ENCODE results near the gene FBLN1. TPM values are rescaled to one million over a fixed set of nuclear protein-coding genes. Genes with fewer than 3 reads are reported as not detected.

FBLN1 gene
- total and polyA plus RNA-seq, 4 experiments from 2014 or later, result not detected

- Histone ChIP-seq H3K36me3 (ENCODE audit: insufficient read depth, low read length) (no peaks in the 10 kb centered on the region), H3K4me3 (ENCODE audit: low read length in 2 of 2) (no peak overlapping the region), H3K27ac (ENCODE audit: low read depth, low read length) (no peak overlapping the region), H3K9me3 (ENCODE audit: control insufficient read depth in 1 of 2, low read length in 2 of 2) (no peaks in the 10 kb centered on the region), H3K27me3 (ENCODE audit: insufficient read depth, low read length) (no peaks in the 10 kb centered on the region), H3K4me1 (ENCODE audit: insufficient read depth, low read length) (no peaks in the 10 kb centered on the region)
- no peaks in the 10 kb centered on the region for H3K4me1 Mint-ChIP-seq
- no peaks in the 10 kb centered on the region for H3K36me3 Mint-ChIP-seq
- POLR2A ChIA-PET (ENCODE audit: partially characterized antibody), result no interaction called here
- no peaks in the 10 kb centered on the region for H3K9me3 Mint-ChIP-seq
- peaks cover 3 to 14% of the 10 kb centered on the region in 2 donors for H3K27me3 Mint-ChIP-seq
- H3K4me3 Mint-ChIP-seq, result no peak overlapping the region
- H3K27ac Mint-ChIP-seq, result no peak overlapping the region
- no peak for DNase-seq
- CTCF ChIA-PET (ENCODE audit: partially characterized antibody), result no interaction called here
- intact Hi-C loops (cut with micrococcal nuclease), result no loop called here
Observed at GRCh38 chr22:45544588-45545170, 42.0 kb downstream of the FBLN1 start.

- CTCF ChIA-PET (ENCODE audit: partially characterized antibody), result no interaction called here
- Mint-ChIP-seq H3K27ac (no peak overlapping the region), H3K9me3 (no peaks in the 10 kb centered on the region), H3K4me1 (no peaks in the 10 kb centered on the region), H3K36me3 (no peaks in the 10 kb centered on the region), H3K4me3 (no peak overlapping the region), H3K27me3 (peaks cover under 1 to 9% of the 10 kb centered on the region in 2 donors)
- Histone ChIP-seq H3K27ac (ENCODE audit: low read depth, low read length) (no peak overlapping the region), H3K9me3 (ENCODE audit: control insufficient read depth in 1 of 2, low read length in 2 of 2) (no peaks in the 10 kb centered on the region), H3K4me3 (ENCODE audit: low read length in 2 of 2) (no peak overlapping the region), H3K36me3 (ENCODE audit: insufficient read depth, low read length) (no peaks in the 10 kb centered on the region), H3K27me3 (ENCODE audit: insufficient read depth, low read length) (no peaks in the 10 kb centered on the region), H3K4me1 (ENCODE audit: insufficient read depth, low read length) (no peaks in the 10 kb centered on the region)
- POLR2A ChIA-PET (ENCODE audit: partially characterized antibody), result no interaction called here
- intact Hi-C loops (cut with micrococcal nuclease), result no loop called here
- DNase-seq, result no peak
Observed at GRCh38 chr22:45546333-45547015, 43.8 kb downstream of the FBLN1 start.

- POLR2A ChIA-PET (ENCODE audit: partially characterized antibody), result no interaction called here
- Histone ChIP-seq H3K27me3 (ENCODE audit: insufficient read depth, low read length) (no peaks in the 10 kb centered on the region), H3K27ac (ENCODE audit: low read depth, low read length) (no peak overlapping the region), H3K4me3 (ENCODE audit: low read length in 2 of 2) (no peak overlapping the region), H3K9me3 (ENCODE audit: control insufficient read depth in 1 of 2, low read length in 2 of 2) (no peaks in the 10 kb centered on the region), H3K36me3 (ENCODE audit: insufficient read depth, low read length) (no peaks in the 10 kb centered on the region), H3K4me1 (ENCODE audit: insufficient read depth, low read length) (no peaks in the 10 kb centered on the region)
- CTCF ChIA-PET (ENCODE audit: partially characterized antibody), result no interaction called here
- Mint-ChIP-seq H3K4me1 (no peaks in the 10 kb centered on the region), H3K27ac (no peak overlapping the region), H3K27me3 (peaks cover 0 to 9% of the 10 kb centered on the region in 2 donors), H3K36me3 (no peaks in the 10 kb centered on the region), H3K9me3 (no peaks in the 10 kb centered on the region), H3K4me3 (no peak overlapping the region)
- intact Hi-C loops (cut with micrococcal nuclease), result no loop called here
- DNase-seq, result no peak
Observed at GRCh38 chr22:45547016-45547345, 44.3 kb downstream of the FBLN1 start.

GRCh38 chr22:45547731-45548130, 45.0 kb downstream of the FBLN1 start:
- ChIA-PET POLR2A (ENCODE audit: partially characterized antibody) (no interaction called here), CTCF (ENCODE audit: partially characterized antibody) (no interaction called here)
- Mint-ChIP-seq H3K27me3 (peaks cover 0 to 9% of the 10 kb centered on the region in 2 donors), H3K4me3 (no peak overlapping the region), H3K36me3 (no peaks in the 10 kb centered on the region), H3K27ac (no peak overlapping the region), H3K4me1 (no peaks in the 10 kb centered on the region), H3K9me3 (no peaks in the 10 kb centered on the region)
- intact Hi-C loops (cut with micrococcal nuclease), result no loop called here
- no peak for DNase-seq
- Histone ChIP-seq H3K9me3 (ENCODE audit: control insufficient read depth in 1 of 2, low read length in 2 of 2) (no peaks in the 10 kb centered on the region), H3K27me3 (ENCODE audit: insufficient read depth, low read length) (no peaks in the 10 kb centered on the region), H3K4me3 (ENCODE audit: low read length in 2 of 2) (no peak overlapping the region), H3K4me1 (ENCODE audit: insufficient read depth, low read length) (no peaks in the 10 kb centered on the region), H3K27ac (ENCODE audit: low read depth, low read length) (no peak overlapping the region), H3K36me3 (ENCODE audit: insufficient read depth, low read length) (no peaks in the 10 kb centered on the region)

GRCh38 chr22:45548247-45548840, 45.7 kb downstream of the FBLN1 start:
- no peaks in the 10 kb centered on the region for H3K9me3 ChIP-seq (ENCODE audit: control insufficient read depth in 1 of 2, low read length in 2 of 2)
- H3K9me3 Mint-ChIP-seq, result no peaks in the 10 kb centered on the region
- ChIA-PET CTCF (ENCODE audit: partially characterized antibody) (no interaction called here), POLR2A (ENCODE audit: partially characterized antibody) (no interaction called here)
- H3K27me3 ChIP-seq (ENCODE audit: insufficient read depth, low read length), result no peaks in the 10 kb centered on the region
- no peak overlapping the region for H3K4me3 ChIP-seq (ENCODE audit: low read length in 2 of 2)
- no peak overlapping the region for H3K27ac ChIP-seq (ENCODE audit: low read depth, low read length)
- no peak for DNase-seq
- H3K4me3 Mint-ChIP-seq, result no peak overlapping the region
- no peaks in the 10 kb centered on the region for H3K4me1 ChIP-seq (ENCODE audit: insufficient read depth, low read length)
- H3K36me3 ChIP-seq (ENCODE audit: insufficient read depth, low read length), result no peaks in the 10 kb centered on the region
- no peaks in the 10 kb centered on the region for H3K4me1 Mint-ChIP-seq
- no peak overlapping the region for H3K27ac Mint-ChIP-seq
- intact Hi-C loops (cut with micrococcal nuclease), result no loop called here
- no peaks in the 10 kb centered on the region for H3K36me3 Mint-ChIP-seq
- H3K27me3 Mint-ChIP-seq, result peaks cover 1 to 10% of the 10 kb centered on the region in 2 donors

- no peak overlapping the region for H3K27ac ChIP-seq (ENCODE audit: low read depth, low read length)
- H3K36me3 ChIP-seq (ENCODE audit: insufficient read depth, low read length), result no peaks in the 10 kb centered on the region
- CTCF ChIA-PET (ENCODE audit: partially characterized antibody), result no interaction called here
- H3K9me3 ChIP-seq (ENCODE audit: control insufficient read depth in 1 of 2, low read length in 2 of 2), result no peaks in the 10 kb centered on the region
- no peak for DNase-seq
- Mint-ChIP-seq H3K27ac (no peak overlapping the region), H3K27me3 (peaks cover 2 to 11% of the 10 kb centered on the region in 2 donors), H3K4me3 (no peak overlapping the region), H3K36me3 (no peaks in the 10 kb centered on the region), H3K4me1 (no peaks in the 10 kb centered on the region), H3K9me3 (no peaks in the 10 kb centered on the region)
- no peaks in the 10 kb centered on the region for H3K27me3 ChIP-seq (ENCODE audit: insufficient read depth, low read length)
- POLR2A ChIA-PET (ENCODE audit: partially characterized antibody), result no interaction called here
- H3K4me1 ChIP-seq (ENCODE audit: insufficient read depth, low read length), result no peaks in the 10 kb centered on the region
- H3K4me3 ChIP-seq (ENCODE audit: low read length in 2 of 2), result no peak overlapping the region
- intact Hi-C loops (cut with micrococcal nuclease), result no loop called here
Observed at GRCh38 chr22:45548991-45549761, 46.5 kb downstream of the FBLN1 start.

- no peak for DNase-seq
Observed at GRCh38 chr22:45549762-45550378, 47.2 kb downstream of the FBLN1 start.

More at GRCh38 chr22:45549762-45550378, 47.2 kb downstream of the FBLN1 start:
- H3K27ac ChIP-seq (ENCODE audit: low read depth, low read length), result no peak overlapping the region
- Mint-ChIP-seq H3K4me1 (no peaks in the 10 kb centered on the region), H3K27me3 (peaks cover 2 to 11% of the 10 kb centered on the region in 2 donors), H3K9me3 (no peaks in the 10 kb centered on the region), H3K4me3 (no peak overlapping the region), H3K27ac (no peak overlapping the region), H3K36me3 (no peaks in the 10 kb centered on the region)
- no peaks in the 10 kb centered on the region for H3K4me1 ChIP-seq (ENCODE audit: insufficient read depth, low read length)
- no peaks in the 10 kb centered on the region for H3K36me3 ChIP-seq (ENCODE audit: insufficient read depth, low read length)
- no peak overlapping the region for H3K4me3 ChIP-seq (ENCODE audit: low read length in 2 of 2)
- intact Hi-C loops (cut with micrococcal nuclease), result no loop called here
- POLR2A ChIA-PET (ENCODE audit: partially characterized antibody), result no interaction called here
- CTCF ChIA-PET (ENCODE audit: partially characterized antibody), result no interaction called here
- no peaks in the 10 kb centered on the region for H3K9me3 ChIP-seq (ENCODE audit: control insufficient read depth in 1 of 2, low read length in 2 of 2)
- H3K27me3 ChIP-seq (ENCODE audit: insufficient read depth, low read length), result no peaks in the 10 kb centered on the region

Measured in CD4-positive, alpha-beta memory T cell (primary cell).